HG02642 (cell line): ENCODE data around the gene TAF3.

Experiments
- ATAC-seq: cut with Tn5 transposase; IDR thresholded peaks from one replicate; pipeline ENCODE4 v1.9.1; 2021; ENCODE audit warnings: mild to moderate bottlenecking; ENCODE audit not compliant: unreplicated experiment, poor library complexity

The TAF3 gene

DNA sequence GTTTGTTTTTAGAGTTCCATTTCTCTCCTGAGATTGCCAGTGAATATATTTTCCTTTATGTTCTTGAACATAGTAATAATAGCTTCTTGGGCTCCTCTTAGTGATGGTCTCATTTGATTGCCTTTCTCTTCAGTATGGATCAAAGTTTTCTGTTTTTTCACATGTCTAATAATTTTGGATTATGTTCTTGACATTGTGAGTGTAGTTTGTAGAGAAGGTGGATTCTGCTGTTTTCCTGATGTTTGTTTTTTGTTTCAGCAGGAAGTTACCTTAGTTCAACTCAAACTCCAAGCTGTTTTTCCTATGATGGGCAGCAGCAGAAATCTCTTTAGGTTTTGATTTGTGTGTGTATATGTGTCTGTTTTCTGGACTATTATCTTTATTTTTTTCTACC is 43.8 kb downstream of the TAF3 start:
- no peak for ATAC-seq

DNA sequence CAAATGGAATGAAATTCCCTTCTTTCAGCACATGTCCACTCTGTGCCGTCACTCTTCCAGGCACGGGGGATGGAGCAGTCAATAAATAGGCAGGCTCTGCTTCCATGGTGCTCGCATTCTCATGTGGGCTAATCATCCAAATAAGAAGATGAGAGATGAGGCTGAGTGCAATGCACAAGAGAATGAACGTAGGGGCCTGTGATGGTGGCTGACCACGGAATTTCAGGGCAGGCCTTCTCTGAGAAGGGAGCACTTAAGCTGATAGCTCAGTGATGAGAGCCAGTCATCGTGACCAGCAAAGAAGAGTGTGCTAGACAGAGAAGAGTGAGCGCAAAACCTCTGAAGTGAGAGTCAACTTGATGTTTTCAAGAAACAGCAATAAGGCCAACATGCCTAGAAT is 47.9 kb downstream of the TAF3 start:
- ATAC-seq, result no peak

DNA sequence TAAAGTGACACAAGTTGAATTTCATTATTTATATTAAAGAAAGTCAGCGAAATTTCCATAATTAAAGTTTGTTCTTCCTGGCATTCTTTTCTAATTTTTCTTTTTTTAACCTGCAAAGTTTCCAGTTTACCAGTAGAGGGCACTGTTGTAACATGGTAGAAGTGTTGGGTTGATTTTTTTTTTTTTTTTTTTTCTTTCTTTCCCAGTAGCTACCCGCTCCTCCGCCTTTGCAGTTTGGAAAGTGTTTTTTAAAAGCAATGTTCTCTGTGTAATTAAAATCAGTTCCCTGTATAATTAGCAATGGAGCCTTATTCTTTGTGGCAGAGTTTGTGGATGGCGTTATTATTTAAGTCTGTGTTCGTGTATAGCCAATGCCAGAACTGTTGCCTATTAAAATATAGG is 53.7 kb downstream of the TAF3 start:
- no peak for ATAC-seq

DNA sequence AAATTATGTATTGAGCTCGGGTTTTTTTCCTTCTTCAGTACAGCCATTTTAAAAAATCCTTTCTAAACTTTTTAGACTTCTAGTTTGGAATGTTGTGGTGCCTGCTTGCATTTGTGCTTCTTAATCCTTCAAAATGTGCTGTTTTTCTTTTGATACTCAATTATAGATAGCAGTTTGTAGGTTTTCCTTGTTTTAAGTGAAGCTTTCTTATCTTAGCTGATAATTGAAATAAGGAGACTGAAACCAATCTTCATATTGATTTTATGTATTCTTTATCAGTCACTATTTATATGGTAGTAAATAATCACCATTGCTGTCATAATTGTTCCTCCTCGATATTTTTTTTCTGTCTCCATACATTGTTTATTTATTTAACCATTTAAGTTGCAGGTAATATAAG is 56.6 kb downstream of the TAF3 start:
- no peak for ATAC-seq

DNA sequence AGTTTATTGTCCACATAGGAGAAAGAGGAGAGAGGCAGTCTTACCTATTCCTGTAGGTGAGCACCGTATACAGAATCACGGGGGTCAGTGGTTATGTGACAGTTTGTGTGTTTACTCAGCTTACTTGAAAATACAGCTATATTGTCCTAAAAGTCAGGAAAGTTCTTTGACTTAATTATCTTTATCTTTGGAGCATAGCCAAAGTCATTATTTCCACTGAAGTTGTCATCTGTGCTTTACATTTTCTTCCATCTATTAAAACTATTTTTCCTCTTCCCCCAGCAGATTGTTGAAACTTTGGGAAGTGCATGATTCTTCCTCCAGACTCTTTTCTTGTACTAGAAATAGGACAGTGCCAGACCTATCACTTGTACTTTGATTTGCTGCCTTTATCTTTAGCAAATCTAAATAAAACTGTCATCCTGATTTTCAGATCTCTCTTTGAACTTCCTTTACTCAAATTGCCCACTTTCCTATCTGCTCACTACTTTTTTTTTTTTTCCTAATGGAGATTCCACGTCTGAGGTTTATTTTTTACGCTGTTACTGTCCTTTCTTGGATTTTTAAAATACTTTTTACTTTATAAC is 58.3 kb downstream of the TAF3 start:
- ATAC-seq, result no peak

DNA sequence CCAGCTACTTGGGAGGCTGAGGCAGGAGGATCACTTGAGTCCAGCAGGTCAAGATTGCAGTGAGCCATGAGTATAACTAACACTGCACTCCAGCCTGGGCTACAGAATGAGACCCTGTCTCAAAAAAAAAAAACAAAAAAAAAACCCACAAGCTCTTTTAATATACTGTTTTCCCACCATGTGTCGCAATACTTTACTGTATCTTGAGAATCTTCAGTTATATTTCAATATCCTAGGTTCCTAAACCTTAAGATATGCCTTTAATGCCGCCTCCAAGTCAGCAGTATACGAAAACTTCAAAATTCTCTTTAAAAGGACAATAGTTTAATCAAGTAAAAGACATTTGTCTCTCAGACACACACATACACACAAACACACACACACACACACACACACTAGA is 62.8 kb downstream of the TAF3 start:
- no peak for ATAC-seq

DNA sequence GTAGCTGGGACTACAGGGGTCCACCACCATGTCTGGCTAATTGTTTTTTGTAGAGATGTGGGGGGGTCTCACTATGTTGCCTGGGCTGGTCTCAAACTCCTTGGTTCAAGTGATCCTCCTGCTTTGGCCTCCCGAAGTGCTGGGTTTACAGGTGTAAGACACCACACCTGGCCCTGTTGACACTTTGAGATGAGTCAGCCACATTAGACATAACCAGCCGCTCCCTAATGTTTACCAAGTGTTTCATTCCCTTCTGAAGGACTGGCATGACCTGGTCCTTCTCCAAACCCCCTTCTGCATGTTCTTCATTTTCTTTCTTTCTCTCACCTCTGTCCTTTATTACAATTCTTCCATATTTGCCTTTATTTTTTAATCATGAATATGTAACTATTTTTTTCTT is 67.8 kb downstream of the TAF3 start:
- ATAC-seq, result no peak

DNA sequence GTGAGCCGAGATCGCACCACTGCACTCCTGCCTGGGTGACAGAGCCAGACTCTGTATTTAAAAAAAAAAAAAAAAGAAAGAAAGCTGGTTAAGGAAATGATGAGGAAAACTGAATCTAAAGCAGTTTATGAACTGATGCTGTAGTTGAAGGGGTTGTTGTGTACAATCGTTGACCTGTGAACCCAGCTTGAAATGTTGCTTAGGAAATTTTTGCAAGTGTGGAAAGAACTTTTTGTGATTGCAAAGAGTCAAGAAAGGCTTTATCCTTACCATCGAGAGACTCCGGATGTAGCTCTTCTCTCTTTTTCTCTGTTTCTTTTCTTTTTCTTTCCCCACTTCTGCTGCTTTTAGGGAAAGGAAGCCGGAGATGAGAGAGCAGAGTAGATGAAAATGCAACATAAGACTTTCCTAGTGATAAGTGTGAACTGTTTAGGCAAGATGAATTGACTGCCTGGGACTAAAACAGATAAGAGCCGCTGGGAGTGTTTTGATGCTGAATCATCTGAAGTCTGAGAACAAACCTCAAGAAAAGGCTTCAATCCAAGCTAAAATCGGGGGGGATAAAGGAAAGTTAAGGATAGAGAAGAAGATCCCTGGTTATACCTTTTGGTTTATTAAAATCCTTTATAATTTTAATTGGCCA is 69.0 kb downstream of the TAF3 start:
- ATAC-seq, result no peak

DNA sequence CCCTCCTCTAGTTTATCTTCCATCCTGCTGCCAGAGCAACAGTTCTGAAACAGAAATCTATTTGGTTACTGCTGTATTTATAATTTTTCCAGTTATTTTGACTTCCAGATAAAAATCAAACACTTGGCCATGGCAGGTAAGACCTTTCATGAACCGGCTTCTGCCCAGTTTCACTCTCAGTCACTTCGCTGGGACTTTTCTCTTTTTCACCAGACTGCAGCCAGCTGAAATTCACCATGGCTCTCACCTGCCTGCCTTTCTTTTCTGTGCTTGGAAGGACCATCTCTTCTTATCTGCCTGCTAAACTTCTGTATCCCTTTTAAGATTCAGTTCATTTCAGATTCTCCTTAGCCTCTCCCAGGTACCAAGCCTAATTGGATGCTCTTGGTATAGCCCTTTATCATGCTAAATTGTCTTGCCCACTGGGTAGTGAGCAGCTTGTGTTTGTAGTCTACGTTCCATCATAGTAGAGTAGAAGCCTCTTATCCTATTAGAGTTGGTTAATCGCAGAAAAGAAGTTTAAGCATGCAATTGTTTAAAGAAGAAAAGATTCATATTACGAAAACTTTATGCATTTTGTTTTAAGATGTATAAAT is 71.7 kb downstream of the TAF3 start:
- no peak for ATAC-seq

DNA sequence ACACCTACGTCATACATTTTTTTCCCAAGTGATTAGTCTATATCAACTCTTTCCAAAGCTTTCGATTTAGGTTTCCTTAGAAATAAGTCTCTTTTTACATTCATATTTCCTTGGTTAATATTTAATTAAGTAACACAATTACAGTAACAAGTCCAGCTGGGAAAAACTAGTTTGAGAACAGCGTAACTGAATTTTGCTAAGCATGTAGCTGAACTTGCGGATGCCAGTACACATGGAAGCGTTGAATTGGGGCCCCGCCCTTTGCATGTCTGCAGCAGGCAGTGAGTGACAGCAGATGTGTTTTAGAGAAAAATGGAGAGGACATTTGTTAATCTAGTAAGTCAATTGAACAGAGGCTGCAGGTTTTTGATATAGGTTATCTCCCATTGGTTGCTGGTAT is 72.5 kb downstream of the TAF3 start:
- no peak for ATAC-seq

DNA sequence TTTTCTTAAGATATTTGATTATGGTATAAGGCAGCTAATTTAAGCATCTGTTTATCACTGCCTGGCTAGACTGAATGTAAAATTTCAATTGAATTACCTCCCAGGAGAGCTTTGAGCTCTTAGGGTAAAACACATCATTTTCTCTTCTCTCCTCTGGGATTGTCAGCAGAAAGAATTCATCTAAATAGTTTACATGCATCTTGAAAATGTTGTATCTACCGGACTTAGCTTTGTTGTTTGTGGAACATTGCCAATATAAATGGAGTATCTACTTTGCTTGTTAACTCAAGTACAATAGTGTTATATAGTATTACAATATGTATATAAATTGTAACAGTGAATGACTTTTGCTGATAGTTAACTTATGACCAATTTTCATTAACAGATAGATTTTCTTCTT is 73.3 kb downstream of the TAF3 start:
- ATAC-seq, result no peak

DNA sequence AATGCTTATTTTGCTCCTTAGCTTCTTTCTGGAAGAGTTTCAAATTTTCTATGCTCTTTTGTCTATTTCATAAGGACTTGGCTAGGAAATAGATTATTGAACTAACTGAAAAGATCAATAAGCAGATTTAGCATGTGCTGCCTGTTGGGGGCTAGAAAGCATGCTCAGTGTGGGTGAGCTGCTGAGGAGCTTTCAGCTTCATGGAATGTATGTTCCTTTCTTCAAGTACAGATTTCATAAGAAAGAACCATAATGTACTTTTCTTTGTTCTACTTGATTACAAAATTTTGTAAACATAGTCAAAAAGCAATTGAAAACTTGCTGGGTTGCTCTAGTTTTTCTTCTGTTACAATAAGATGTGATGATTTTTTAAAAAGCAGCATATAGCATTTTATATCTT is 73.8 kb downstream of the TAF3 start:
- no peak for ATAC-seq

DNA sequence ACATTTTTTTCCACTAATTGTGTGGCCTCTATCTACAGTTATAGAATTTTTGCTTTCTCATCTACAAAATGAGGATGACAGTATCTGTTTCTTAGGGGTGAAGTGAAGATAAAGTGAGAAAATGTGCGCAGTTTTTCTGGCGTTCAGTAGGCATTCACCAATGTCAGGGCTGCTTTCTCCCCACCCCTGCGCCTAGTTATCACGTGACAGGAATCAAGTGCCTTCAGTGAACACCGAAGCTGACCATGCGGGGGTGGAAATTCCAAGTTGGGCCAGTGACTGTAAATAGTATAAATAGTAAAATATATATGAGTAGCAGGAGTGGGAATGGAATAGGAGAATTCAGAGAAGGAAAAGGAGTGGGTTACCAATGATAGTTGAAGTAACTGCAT is 77.4 kb downstream of the TAF3 start:
- no peak for ATAC-seq

DNA sequence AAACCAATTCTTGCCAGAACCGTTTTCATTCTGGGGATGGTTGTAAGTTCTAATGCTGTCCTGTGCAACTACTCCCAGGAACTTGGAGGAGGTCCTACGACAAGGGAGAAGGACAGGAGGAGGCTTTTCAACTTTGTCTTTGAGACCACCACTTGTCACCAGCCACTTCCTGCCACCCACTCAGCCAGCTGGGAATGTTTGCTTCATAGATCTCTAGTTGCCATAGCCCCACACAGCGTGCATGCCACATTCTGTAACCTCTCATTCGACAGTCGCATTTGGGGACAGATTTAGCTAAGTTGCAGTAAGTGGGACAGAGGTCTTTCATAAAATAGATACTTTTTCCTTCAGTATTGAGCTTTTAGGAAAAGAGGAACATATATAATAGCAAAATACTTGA is 78.0 kb downstream of the TAF3 start:
- no peak for ATAC-seq

DNA sequence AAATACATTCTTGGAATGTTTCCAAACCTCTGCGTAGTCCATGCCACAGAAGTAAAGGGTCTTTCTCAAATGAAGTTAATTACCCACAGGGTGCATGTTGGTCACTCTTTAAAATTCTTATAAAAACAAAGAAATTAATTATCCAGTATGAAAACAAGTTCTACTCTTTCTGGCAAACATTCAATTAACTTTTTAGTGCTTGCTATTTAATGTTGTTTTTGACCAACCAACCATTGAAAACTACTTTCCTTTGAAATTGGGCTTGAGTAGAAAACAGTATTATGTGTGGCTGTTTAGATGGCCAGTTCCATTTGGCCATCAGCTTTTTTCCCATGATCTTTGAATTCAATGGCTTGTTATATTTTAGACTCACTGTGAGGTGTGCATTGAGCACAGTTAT is 83.0 kb downstream of the TAF3 start:
- no peak for ATAC-seq

DNA sequence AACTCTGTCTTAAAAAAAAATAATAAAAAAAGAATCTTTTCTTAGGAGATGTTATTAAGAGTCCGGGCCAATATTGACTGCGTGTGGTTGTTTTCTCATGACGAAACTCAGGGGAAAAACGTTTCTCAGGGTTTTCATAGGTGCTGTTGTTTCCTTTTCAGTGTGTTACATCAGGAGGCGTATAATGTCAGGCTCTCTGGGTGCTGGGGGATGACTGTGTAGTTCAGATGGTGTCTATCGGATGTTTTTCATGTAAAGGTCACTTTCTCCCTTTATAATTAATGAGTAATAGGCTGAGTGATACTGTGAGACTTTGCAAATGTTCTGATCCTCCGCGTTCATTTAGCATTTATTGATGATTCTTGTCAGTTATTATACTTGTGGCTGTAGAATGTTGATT is 84.1 kb downstream of the TAF3 start:
- no peak for ATAC-seq

DNA sequence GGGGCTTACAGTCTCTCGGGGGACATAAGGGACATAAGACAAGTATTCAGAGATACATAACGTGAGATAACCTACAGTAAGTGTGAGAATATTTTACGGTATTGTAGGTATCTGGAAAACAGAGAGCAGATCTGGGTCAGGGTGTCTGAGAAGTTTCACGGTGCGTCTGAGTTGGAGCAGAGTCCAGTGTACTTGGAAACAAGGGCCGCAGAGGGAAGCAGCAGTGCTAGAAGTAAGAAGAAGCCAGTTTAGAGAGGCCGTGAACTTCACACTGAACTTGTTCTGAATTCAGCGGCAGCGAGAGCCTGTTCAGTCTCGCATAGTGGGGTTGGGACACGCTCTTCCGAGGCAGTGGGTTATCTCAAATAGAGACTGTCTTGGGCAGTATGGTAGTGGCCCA is 85.5 kb downstream of the TAF3 start:
- no peak for ATAC-seq

DNA sequence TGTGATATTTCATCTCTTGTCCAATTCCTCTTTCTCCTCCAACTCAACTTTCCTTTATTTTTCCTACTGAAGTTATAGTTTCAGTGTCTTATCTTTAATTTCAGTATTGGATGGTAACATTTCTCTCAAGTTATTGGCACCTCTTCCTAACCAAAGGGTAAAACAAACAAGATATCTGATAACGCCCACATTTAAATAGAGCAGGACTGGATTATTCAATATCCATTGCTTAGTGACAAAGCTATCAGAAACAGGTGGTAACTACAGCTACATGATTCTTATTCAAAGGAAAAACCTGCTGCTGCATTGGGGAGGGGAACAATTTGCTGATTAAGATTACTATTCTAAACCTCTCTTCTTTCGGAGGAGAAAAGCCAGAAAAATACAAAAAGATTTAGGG is 87.8 kb downstream of the TAF3 start:
- ATAC-seq, result no peak

DNA sequence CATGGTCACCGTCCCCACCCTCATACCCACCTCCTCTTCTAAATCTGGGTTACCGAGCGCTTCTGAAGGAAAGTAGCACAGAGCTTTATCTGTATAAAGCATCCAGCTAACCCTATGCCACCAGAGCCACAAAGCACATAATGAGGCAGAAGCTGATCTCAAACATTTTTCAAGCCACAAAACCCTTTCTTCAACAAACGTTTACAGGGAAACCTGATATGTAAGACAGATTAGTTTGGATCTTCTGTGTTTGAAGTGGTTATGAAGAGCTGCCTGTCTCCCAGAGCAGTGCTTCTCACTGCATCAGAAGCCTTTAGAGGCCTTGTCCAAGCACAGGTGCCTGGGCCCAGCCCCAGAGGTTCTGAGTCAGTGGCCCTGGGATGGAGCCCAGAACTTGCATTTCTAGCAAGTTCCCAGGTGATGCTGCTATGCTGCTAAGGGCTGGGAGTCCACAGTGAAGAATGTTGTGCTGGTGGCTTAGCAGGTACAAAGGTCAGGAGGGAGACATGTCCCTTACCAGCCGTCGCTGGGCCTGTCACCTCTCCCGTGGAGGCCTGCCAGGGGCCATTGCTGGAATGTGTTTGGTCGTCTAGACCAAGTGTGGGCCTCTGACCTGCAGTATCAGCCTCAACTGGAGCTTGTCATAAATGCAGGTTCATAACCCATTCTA is 90.4 kb downstream of the TAF3 start:
- ATAC-seq, result no peak

DNA sequence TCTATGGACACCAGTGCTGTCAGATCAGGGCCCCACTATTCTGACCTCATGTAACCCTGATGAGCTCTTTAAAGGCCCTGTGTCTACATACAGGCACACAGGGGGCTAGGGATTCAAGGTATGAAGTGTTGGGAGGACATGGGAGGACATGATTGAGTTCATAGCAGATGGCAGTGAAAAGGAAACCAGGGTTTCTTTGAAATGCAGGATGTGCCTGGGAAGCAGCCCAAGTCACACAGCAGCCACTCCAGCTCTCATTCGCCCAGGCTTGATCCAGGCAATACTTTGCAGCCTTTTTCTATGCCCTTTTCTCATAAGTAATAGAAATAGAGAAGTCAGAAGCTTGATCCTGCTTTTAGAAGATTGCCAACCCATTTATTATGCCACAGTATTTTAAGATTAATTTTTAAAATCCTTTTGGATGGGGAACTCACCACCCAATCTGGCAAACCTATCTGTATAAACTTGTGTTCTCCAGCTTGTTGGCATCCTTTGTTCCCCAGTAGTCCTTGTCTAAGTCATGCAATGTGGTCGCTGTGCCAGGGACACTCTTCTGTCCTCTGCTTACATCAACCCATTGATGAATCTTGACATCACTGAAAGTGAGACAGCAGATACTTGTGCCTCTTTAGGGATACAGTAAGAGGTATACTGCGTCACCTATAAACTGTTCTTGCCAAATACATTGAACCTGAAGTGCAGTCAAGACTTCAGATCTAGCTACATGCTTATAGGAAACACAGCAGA is 95.0 kb downstream of the TAF3 start:
- no peak for ATAC-seq

DNA sequence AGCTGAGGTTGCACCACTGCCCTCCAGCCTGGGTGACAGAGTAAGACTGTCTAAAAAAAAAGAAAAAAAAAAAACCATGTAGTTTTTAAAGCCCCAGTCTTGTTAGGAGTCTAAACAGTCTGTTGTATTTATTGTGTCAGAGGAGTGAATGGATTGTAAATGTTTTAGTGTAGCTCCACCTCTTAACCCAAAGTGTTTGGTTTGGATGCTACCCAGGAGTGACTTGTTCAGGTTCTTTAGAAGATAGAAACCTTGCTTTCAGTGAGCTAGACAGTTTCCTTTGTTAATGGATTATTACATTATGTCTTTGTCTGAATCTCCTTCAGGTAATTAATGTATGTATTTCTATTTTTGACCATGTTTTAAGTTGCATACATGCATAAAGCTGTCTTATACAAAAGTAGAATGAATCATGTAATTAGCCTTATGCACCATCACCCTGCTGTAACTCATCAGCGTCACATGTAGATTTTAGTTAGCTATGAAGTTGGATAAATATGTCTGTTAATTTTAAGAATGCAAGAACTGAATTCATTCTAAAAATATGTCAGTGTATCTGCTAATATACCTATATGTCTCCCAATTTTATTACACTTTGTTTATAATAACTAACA is 97.7 kb downstream of the TAF3 start:
- no peak for ATAC-seq
